Muscle of arm (tissue), 12 donors: ENCODE data around the gene SLC38A9. TPM values are rescaled to one million over a fixed set of nuclear protein-coding genes. Genes with fewer than 3 reads are reported as not detected.

Experiments
- DNase-seq: peaks from one replicate; pipeline ENCODE4 v3.0.0-alpha.2; 2013
- polyA plus RNA-seq, 12 donors: library from polyadenylated mRNA; unstranded; fragments of 120-200 nt; gene quantifications; one replicate each; pipeline ENCODE4 v1.2.1, GENCODE V29; 2013; ENCODE audit not compliant: insufficient read length in 12 of 12

Gene SLC38A9
- polyA plus RNA-seq, 12 donors = 12.6 to 21.6 (median 15.1) TPM; not detected in 1

- DNase-seq = no peak
These were observed 44.2 kb downstream of the SLC38A9 start for GRCh38 chr5:55667938-55668337.

DNA sequence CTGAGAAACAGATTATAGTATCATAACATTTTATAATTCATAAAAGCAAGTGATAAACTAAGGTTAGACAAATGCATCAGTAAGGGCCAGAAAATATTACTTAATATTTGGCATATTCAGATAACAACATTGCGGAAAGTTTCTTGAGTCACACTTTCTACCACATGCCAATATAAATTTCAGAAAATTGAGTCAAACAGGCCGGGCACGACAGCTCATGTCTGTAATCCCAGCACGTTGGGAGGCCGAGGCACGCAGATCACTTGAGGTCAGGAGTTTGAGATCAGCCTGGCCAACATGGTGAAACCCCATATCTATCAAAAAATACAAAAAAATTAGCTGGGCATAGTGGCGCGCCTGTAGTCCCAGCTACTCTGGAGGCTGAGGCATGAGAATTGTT, 47.1 kb downstream of the SLC38A9 start:
- DNase-seq = no peak

DNA sequence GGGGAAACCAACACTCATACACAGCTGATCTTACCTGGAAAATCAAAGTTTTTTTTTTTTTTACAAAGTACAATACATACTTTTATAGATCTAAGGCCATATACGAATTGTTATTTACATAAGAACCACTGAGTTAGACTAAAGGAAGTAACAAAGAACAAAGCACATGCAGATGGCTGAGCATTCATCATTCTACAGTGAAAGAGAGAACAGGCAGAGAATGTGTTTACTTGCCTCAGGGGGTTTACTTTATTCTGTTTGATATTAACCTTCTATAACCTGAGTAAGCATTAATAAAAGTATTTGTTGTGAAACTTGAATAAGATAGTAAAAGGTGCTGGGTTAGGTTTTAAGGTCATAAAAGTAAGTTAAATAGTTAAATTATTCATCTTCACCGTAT, 54.7 kb downstream of the SLC38A9 start:
- DNase-seq = no peak

GRCh38 chr5:55650386-55650785, 61.7 kb downstream of the SLC38A9 start:
- DNase-seq = no peak

DNA sequence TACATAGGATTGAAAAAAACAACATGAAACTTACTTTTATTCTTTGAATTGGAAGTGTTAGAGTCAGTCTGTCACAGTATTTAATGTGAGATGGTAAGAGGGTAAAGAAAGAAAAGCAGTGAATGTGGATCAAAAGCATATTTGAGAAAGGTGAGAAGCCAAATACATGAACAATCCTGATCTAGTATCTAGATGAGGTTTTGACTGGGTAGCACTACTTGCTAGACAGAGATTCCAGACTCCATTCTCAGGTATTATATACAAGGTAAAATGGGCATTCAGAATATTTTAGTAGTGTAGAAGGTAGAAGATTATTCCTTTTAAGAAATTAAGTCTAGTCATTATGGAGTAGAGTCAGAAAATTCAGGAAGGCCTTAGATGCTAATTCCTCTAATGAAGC, 62.2 kb downstream of the SLC38A9 start:
- no peak for DNase-seq

DNA sequence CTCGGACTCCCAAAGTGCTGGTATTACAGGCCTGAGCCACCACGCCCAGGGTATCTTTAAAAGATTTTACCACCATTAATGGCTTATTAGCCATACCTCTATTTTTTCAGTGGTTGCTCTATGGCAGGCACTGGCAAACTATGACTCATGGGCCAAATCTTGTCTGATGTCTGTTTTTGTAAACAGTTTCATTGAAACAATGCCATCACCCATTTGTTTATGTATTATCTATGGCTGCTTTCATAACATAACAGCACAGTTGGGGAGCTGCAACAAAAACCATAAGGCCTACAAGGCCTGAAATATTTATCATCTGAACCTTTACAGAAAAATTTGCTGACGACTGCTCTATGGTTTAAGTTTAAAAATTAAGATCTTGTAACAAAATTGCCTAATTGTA, 66.8 kb downstream of the SLC38A9 start:
- no peak for DNase-seq

DNA sequence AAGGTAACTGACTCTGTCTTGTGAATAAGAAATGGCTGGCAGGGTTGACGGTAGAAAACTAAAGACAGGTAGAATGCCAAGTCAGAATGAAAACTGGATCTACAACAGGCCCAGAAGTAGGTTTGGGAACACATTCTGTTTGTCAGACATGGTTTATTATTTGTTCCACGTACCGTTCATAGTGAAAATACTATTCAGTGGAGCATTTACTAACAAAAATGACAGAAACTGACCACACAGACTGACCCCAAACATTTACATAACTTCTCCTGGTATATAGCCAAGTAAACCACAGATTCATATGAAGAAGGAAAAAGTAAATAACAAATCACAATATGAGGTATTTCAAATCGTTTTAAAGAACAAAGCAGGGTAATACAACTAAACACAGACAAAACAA, 73.7 kb downstream of the SLC38A9 start:
- DNase-seq = no peak

- DNase-seq = peak; percentile 49
These were observed 74.1 kb downstream of the SLC38A9 start for GRCh38 chr5:55638051-55638450.

- DNase-seq = peak; percentile 61
These were observed 75.4 kb downstream of the SLC38A9 start for GRCh38 chr5:55636683-55637082.

DNA sequence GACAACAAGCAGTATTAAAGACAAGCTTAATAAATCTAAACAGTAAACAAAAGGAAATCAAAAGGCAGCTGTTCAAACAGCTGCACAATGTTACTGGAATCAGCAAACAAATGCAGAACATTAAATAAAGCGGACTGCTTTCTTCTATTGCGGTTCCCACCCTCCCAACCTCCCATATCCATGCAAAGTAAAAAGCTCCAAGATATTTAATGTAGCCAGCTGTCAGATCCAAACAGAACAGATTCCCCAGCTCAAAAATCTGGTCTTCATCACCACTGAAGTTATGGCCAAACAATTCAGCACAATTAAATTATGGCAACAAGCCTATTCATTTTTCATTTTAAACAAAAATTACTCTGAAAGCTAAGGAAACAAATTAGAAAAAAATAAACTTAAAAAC, 75.9 kb downstream of the SLC38A9 start:
- peak; percentile 73 for DNase-seq

GRCh38 chr5:55634866-55635265, 77.3 kb downstream of the SLC38A9 start:
- no peak for DNase-seq

- DNase-seq = peak; percentile 60
These were observed 77.8 kb downstream of the SLC38A9 start for GRCh38 chr5:55634209-55634805.

- DNase-seq = peak; percentile 47
These were observed 78.4 kb downstream of the SLC38A9 start for GRCh38 chr5:55633574-55634208.

- no peak for DNase-seq
These were observed 82.3 kb downstream of the SLC38A9 start for GRCh38 chr5:55629815-55630214.

GRCh38 chr5:55626790-55627189, 85.3 kb downstream of the SLC38A9 start:
- DNase-seq = no peak

DNA sequence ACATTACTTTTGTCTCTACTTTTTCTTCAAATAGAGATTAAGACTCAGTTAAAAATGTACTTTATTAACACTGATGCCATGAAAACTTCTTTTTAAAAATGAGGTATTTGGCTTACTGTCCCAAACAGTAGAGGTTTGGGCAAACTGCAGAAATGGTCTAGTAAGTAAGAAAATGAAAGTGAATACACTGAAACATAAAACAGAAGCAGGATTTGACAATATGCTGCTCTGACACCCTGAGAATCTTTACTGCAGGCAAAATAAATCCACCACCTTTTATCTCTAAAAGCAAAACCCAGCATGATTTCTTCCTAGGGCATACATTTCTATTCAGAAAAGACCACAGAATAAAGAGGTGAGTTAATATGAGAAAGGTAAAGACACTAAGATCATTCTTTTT, 86.2 kb downstream of the SLC38A9 start:
- no peak for DNase-seq

DNA sequence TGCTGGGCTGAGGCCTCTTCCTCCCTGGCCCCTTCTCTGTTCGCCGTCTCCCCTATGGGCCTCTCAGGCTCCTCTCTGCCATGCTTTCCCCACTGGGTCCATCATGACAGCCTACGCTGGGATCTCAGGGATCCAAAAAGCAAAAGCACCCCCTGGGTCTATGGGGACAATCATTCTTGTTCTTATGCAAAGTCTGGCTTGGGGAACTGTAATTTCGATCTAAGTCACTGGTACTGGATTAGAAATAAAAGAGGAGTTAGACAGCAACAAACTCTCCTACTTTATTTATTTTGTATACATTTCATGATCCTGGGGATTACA, 86.6 kb downstream of the SLC38A9 start:
- DNase-seq = no peak

- DNase-seq = no peak
These were observed 87.1 kb downstream of the SLC38A9 start for GRCh38 chr5:55624841-55625588.

DNA sequence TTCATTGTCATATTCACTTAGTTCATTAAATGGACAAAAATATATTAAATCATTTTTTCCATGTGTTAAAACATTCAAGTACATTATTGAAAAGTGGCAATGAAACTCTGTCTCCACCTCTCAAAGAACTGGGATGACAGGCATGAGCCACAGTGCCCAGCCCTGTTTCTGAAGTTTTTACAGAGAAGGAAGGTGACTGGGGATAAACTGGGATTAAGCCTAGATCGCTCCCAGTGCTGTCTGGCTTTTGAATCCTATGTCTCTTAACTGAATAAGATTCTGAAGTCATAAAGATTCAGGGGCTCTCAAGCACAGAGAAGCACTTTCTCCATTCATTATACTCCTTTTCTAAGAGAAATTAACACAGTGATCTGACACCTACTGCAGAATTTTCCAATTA, 88.3 kb downstream of the SLC38A9 start:
- no peak for DNase-seq

- DNase-seq = no peak
These were observed 89.7 kb downstream of the SLC38A9 start for GRCh38 chr5:55622460-55622859.

GRCh38 chr5:55621229-55621628, 90.9 kb downstream of the SLC38A9 start:
- no peak for DNase-seq

- no peak for DNase-seq
These were observed 91.4 kb downstream of the SLC38A9 start for GRCh38 chr5:55620766-55621160.

DNA sequence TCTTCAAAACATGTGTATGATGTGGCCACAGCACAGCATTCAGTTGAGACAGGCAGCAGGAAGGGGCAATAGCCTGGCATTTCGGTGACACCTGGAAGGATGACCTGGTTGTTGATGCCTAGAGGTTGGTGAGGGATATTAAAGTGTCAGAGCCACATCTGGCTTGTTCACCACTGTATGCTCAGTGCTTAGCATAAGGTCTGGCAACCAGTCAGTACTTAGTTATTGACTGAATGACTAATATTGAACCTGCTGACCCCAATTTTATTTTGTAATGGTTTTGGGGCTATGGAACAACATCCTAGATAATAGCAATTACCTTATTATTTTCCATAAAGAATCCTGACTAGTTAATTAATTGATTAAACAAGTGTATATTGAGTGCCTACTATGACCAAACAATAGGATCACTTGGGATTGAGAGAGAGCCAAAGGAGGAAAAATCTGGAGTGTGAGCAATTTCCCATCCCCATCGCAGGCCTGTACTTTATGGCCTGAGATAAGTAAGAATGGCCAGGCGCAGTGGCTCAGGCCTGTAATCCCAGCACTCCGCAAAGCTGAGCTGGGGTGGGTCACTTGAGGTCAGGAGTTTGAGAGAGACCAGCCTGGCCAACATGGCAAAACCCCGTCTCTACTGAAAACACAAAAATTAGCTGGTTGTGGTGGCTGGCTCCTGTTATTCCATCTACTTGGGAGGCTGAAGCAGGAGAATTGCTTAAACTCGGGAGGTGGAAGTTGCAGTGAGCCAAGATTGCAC, 91.9 kb downstream of the SLC38A9 start:
- DNase-seq = no peak
